MM.1S (cell line): ENCODE measurements around the gene SYK.

Experiments
- CTCF ChIP-seq: fragments of 300-600 bp; sonication (generic); IDR thresholded peaks from 2 replicates; pipeline ENCODE4 v1.5.1; 2016; ENCODE audit warnings: antibody characterized with exemption, low read length, mixed read lengths
- EZH2 ChIP-seq: fragments of 300-600 bp; sonication (generic); optimal IDR thresholded peaks from 2 replicates; pipeline ENCODE3; 2017; ENCODE audit warnings: low read depth, mild to moderate bottlenecking, antibody characterized with exemption, low read length, mixed read lengths
- EZH2phosphoT487 ChIP-seq: fragments of 300-600 bp; sonication (generic); IDR thresholded peaks from 2 replicates; pipeline ENCODE4 v1.6.1; 2018; ENCODE audit warnings: antibody characterized with exemption, low read length

GRCh38 chr9:90882991-90883600 is 81.5 kb downstream of the SYK start:
- TF ChIP-seq EZH2 (no peak), CTCF (no peak), EZH2phosphoT487 (no peak)
